NCI-H187 treated with DMSO at 0.1 percent for 48 hours (cell line): ENCODE measurements around the gene PPM1H.

ENCODE experiments used
- DNase-seq: peaks from one replicate; lab custom pipeline; 2025; lab: John Stamatoyannopoulos, UW

The PPM1H gene

DNA sequence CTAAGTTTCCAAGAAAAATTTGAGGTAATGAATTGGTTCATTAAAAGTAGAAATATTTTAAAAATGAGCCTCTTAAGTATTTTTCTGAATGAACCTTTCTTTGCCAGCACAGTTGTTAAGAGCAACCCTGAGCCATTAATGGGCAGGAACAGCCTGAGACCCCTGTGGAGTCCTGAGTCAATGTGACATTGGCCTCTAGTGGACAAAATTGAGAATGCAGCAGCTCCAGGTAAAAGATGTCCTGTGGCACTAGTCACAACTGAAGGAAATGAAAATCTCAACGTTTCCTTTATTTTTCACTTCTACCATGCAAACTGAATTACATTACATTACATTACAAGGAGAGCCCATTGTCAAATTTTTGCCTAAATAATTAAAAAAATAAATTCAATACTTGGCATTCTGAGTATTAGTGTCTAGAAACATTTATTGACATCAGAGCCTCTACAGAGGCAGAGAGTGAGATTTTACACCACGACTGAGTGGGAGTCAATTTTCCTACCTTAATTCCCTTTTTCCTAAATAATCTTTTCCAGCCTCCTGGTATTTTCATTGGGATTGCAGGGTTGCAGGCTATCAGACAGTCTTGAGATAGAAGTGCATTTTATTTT is 135.7 kb downstream of the PPM1H start:
- peak; percentile 66 for DNase-seq

DNA sequence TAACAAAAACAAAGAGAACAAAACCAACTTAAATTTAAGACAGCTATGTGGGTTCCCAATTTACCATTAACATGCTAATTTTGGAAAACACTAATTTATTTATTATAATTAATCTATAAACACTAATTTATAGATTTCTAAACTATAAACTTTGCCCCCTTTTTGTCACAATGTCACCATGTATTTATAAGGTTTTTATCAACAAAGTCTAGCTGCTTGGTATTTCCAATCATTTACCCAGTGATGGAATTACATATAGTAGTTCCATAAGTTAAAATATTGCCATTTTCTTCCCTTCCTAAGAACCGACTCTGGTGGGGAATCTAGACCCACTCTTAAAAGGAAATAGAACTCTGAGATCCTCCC is 140.7 kb downstream of the PPM1H start:
- DNase-seq: no peak

DNA sequence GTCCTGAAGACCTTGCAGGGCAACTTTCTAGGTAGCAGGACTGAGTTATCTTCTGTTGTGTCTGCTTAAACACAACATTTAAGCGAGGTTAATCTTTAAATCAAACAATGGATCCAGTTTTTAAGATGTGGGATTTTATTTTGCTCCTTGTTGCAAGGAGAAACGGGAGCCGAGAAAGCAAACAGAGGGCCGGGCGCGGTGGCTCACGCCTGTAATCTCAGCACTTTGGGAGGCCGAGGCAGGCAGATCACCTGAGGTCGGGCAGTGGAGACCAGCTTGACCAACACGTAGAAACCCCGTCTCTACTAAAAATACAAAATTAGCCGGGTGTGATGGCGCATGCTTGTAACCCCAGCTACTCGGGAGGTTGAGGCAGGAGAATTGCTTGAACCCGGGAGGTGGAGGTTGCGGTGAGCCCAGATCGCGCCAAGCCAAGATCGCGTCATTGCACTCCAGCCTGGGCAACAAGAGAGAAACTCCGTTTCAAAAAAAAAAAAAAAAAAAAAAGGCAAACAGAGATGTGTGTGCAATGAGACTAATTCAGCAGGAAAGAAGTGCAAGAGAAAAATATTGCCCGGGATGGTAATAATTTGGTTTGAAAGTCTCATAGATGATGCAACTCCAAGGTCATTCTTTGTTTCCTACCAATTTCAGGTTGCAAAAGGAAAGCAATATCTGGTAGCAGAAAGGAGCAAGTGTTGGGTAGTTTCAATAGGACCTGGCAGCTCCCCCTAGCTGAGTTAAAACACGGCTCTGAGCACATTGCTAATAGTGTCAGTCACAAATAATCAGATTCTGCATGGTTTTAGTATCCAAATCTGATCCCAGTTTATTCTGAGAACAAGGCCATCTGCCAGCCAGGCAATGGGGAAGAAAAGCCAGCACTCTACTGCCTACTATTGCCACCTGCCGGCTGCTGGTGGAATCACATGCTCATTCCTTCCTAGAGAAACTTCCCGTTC is 141.4 kb downstream of the PPM1H start:
- DNase-seq: peak; percentile 59

DNA sequence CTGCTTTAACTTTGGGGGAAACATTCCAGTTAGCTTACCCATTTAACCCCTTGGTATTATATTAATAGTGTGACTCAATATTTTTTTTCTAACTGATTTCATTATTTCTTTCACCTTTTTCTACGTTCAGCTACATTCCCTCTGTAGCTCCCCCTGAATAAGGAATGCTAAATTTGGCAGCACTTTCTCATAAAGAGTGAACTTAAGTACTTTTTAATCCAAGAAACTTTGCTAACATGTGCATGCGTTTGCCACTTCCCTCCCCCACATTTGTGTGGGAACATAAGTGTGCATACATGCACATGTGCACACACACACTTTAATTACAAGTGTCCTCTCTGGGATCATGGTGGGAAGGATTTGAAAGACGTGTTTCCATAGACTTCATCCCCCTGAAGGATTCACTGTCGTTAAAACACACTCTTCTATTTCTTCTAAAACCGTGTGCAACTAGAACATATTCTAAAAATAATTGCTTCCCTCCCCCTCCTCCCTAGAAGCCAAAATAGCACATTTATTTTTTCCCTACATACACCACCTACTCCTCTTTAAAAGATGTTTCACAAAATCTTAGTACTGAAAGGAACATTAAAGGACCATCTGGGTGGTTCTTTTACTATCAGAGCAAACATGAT is 142.6 kb downstream of the PPM1H start:
- no peak for DNase-seq

DNA sequence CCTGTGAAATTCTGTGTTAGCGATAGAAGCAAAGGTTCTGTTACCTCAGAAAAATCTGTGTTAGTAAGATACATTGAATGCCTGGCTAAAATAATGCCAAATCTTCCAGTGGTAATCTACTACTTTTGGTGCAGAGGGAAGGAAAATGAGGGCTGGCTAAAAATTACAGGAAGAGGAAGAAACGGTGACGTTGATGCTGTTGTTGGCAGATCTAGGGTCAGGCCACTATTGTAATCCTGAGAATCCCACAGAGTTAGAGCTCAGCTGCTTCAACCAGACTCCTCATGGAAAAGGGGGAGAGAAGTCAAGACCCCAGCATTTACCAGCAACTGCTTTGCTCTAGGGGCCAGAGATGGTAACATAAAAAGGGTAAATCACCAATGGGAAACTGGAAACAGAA is 145.1 kb downstream of the PPM1H start:
- no peak for DNase-seq

DNA sequence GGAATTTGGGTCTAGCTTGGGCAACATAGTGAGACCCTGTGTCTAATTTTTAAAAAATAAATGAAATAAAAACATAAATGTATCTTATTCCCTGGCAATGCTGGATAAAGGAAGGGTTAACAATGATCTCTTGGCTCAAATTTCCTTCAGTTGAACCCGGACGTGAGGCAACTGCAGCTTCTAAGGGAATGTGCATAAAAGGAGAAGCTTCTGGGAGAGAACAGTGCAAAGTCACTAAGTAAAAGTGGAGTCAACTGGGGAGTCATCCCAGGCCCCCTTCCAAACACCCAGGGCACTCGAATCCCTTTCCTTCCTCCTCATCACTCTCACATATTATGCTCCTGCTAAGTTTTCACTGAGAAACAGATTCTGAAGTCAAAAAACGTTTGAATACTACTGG is 147.3 kb downstream of the PPM1H start:
- no peak for DNase-seq

DNA sequence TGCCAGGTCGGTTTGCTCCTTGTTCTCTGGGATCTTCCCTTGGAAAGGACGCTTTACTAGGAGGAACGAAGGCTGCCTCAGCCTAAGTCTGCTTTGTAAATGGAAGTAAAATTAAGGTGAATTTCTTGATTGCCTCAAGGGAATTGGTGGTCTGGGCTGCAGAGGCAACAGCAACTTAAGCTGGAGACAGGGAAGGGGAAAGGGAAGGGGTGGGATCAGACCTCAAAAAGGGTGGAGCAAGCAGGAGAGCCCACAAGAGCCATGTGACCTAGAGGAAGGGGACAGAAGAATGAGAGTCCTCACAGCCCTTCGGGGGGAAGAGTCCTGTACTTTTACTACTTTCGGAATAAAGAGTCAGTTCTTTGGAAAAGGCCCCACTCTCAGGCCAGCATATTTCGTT is 147.9 kb downstream of the PPM1H start:
- no peak for DNase-seq

DNA sequence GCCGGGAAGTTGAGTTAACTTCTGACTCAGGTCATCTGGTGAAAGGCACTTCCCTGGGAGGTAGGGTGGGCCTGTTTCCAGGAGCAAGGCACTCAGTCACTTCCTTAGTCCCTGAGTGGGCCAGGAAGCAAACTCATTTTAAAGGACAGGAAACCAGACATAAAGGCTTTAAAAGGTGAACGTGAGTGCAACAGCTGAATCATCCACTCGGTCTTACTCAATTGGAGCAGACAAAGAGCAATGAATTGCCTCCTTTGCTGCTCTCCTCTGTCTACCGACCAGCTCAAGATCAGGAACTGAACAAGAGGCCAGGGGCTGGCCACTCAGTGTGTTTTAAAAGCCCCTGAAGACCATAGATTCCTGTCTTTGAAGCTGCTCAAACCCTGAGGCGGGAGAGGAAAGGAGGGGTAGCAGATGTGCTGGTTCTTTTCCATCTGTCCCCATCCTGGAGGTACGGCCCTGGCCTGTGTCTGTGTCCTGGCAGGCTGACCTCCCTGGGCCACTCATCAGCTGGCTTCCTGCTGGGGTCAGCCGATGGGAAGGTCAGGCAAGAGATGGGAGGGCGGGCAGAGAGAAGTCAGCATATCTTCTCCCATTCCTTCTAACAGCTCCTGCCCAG is 148.9 kb downstream of the PPM1H start:
- DNase-seq: no peak

DNA sequence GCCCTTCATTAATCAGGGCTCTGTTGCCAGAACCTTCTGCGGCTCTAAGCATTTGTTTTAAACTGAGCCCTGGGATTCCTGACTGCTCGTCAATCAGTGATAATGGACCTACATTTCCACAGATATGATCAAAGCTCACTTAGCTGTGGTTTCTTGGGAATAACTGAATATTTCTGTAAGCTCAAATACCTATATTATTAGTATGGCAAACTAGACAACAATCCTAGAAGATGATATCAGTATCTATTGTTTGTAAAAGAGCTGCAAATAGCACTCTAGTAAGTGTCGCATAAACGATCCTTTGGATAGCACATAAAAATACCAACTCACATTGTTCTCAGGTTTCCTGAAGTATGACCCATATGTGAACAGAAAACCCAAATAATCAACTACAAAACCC is 150.4 kb downstream of the PPM1H start:
- DNase-seq: no peak

DNA sequence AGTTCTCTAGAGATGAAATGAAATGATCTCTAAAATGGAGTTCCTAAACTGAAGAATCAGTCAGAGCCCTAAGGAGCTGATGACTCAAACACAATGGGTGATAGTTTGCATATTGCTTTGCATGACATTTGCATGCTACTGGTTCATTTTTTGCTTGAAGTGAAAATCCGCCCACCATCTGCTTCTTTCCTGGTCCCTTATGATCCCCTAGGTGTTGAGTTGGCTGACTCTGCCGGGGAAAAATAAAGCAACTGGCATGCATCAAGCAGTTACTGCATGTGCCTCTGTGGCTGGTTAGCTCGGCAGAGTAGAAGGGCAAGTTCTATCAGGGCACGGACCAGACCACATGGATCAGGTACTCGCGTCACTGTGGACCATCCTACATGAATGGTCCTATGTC is 151.1 kb downstream of the PPM1H start:
- DNase-seq: no peak

DNA sequence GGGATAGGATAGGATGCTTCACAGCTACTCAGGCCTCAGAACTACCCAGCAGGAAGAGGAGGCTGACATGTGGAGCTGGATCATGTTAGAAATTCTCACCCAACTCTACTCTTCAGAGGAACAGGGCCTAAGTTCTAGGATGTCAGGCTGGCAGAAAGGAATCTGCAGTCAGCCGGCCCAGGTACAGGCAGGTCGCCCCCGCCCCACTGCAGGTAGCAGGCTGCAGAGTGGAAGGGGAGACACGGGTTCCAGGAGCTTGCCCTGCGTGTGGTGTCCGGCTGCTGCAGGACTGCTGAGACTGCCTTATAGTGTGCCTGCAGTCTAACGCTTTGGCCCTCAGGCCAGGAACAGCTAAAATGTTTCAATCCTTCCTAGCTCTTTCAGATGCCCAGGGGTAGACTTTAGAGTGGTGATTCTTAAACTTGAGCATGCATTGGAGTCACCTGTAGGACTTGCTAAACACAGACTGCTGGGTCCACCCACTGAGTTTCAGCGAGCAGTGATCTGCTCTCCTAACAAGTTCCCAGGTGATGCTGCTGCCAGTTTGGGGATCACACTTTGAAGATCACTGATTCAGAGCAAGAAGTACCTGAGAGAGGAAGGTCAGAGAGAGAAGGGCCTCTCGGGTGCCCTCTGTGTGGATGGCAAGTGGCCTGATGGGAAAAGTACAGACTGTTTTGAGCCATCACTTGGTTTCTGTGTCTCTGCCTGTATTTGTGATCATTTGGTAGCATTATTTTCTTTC is 153.6 kb downstream of the PPM1H start:
- no peak for DNase-seq

DNA sequence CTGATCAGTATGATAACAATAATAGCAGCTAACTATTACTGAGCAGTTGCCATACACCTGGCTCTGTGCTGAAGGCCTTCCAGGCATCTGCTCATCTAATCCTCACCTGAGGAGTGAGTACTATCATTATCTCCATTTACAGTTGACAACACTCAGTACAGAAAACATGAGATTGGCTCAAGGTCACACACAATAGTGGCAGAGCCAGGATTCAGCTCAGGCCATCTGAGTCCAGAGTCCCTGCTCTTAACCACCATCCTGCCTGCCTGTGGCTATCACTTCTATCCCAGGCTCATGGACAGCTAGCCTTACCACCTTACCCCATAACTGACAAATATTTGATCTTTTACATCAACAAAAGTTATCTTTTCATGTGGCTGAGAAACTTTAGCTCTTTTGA is 155.5 kb downstream of the PPM1H start:
- no peak for DNase-seq

DNA sequence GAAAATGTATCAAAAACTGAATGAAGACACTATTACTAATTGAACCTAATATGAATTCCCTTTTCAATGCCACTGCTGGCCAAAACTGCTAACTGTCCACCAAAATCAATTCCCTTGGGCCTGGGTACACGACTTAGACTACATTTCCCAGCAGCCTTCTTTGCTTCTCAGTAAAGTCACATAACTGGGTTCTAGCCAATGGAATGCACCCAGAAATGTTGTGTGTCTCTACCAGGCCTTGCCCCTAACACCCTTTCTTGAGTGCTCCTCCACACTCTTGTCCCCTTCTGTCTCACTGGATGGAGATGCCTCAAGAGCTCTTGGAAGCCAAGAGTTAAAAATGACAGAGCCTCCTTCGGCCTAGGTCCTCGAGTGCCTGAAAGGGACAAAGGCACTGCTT is 156.8 kb downstream of the PPM1H start:
- DNase-seq: no peak

DNA sequence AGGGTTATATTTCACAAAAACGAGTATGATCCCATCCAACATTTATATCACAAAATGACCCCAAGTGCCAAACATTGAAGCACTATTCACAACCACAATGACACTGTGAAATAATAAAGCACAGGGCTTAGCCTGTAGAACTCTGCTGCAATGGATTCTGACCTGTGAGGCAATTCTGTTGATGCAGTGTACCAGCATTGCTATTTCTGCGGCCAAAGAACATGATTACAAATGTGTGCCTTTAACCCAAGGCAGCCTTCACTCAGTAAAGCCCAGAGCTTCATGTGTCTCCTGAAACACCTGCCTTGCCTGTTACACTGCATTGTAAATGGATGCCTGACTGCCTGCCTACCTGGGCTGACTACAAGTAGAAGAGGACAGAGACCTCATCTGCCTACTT is 158.0 kb downstream of the PPM1H start:
- no peak for DNase-seq

DNA sequence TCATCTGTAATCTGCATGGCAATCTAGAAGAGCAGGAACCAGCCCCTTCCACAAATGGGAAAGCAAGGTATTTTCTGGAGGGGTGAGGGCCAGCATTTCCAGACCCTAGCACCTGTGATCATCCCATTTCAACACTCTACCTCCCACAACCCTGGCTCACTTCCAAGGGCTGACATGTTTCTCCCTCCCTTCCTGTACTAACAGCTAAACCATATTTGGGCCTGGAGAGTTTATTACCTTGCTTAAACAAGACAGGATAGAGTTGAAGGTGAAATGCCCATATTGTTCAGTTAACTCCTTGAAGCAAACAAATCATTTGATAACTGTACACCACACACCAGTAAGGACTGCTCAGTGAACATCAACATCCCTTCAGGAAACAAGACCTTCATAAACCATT is 158.4 kb downstream of the PPM1H start:
- no peak for DNase-seq

DNA sequence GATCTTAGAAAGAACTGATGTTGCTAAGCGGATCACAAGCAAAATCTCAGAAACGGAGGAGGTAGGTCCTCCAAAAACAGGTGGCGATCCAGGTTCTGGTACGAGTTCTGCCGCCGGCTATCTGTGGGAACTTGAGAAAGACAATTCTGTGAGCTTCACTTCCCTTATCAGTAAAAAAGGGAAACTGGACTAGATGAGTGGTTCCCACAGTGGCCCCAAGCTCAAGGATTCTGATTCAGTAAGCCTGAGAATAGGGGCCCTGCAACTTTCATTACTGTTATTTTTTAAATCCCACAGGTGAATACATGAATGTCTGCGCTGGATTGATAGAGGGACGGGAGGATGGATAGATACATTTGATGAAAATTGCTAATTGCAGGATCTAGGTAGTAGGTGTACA is 160.2 kb downstream of the PPM1H start:
- DNase-seq: no peak

DNA sequence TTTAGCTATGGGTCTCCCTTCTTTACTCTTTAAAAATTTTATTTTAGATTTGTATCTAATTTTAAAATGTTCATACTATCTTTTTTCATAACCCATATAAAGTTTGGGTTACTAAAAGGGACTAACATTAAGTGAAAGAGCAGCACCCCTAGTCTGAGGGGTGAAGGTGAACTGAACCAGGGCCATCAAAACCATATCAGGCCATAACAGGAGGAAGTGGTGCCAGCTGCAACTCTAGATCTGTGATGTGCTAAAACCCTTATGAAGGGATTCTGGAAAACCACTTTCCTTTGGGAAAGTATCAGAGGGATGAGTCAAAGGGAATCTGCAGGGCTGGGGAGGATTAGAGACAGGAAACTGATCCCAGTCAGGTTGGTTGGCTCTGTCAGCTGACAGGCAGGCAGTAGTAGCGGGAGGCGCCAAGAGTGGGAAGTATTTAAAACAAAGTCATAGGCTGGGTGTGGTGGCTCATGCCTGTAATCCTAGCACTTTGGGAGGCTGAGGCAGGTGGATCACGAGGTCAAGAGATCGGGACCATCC is 162.5 kb downstream of the PPM1H start:
- DNase-seq: no peak

DNA sequence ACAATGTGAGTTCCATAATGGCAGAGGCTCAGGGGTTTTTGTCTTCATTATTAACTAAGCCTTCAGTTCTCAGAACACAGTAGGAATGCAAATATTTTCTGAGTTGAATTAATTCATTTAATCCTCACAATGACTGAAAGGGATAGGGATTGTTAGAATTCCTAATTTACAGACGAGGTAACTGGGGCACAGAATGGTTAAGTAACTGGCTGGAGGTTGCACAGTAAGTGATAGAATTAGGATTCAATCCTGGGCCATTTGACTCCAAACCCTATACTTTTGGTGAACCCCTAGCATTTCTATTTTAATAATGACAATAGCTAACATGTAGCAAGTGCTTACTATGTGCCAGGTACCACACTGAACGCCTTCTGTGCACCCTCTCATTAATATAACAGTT is 163.1 kb downstream of the PPM1H start:
- no peak for DNase-seq

DNA sequence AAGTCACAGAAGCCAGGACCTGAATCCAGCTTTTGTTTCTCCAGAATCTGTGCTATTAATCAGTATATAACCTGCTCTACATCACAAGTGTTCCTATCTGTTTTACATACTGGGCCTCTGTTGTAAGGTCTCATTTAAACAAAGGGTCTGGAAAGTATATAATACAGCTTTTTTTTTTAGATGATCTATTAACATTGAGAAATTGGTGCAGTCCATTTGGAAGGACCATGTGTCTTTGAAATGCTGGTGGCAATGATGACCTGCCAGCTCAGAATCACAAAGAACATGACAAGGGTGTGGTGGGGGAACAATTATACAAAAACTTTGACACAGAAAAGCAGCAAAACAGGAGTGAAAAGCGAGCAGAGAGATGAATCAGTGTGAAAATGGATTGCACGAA is 164.6 kb downstream of the PPM1H start:
- no peak for DNase-seq

DNA sequence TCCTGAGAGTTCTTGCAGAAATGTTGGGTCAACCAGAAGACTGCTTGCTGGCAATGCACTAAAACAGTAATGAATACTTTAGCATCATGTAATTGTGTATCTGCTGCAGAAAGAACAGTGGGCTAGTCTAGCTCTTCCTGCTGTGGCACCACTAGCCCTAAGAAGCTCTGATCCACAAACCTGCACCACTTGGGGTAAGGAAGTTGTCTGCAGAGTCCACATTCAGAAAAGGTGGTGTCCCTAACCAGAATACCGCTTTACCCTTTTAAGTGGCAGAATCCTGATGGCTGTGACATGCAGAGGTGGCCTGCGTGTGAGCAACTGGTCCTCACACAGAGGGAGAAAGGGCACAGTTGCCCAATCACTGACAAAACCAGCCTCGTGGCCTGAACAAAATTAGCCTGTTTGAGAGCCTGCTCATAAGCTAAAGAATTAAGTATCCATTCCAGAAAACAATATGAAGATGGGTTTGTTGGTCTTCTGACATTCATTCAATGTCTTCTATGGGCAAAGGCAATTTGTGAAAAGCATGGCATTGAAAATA is 165.8 kb downstream of the PPM1H start:
- no peak for DNase-seq

DNA sequence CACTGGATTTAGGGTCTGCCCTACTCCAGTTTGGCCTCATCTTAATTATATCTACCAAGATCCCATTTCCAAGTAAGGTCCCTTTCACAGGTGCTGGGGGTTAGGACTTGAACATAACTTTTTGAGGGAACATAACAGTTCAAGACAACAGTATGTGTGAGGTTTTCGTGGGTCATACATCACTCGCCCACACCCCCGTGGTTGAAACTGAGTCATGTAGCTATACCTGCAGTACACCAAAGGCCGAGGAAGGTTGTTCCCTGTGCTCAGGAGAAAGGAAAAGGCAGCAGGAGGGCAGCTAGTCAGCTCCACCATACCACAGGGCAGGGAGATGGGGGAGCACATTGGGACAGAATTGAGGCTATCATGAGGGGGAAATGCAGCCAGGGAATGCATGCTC is 167.0 kb downstream of the PPM1H start:
- no peak for DNase-seq

DNA sequence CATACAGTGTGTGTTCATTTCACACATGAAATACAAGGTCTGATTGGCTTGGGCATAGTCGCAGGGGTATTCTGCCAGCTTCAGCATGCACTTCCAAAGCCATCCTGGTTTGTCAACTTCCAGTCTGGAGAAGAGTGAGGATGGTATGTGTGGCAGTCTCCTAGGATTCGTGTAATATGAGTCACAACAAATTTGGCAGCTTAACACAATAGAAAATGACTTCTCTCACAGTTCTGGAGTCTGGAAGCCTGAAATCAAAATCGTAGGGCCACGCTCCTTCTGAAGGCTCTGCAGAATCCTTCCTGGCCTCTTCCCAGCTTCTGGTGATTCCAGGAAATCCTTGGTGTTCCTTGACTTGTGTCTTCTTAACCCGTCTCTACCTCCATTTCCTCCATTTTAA is 167.5 kb downstream of the PPM1H start:
- DNase-seq: no peak
